Thyroid gland (tissue), 4 donors: ENCODE results near the gene CYFIP2. TPM values are rescaled to one million over a fixed set of nuclear protein-coding genes. Genes with fewer than 3 reads are reported as not detected.

Source experiments
- DNase-seq, 2 donors: peaks; one replicate each; pipeline ENCODE4 v3.0.0-alpha.2; 2019
- H3K27ac ChIP-seq, 3 donors: fragments of 200-600 bp; sonication (generic); 1 replicate in 2 of 3; 2 replicates in 1 of 3; pipeline ENCODE4 v1.5.1; 2016 to 2019; ENCODE audit warnings: mild to moderate bottlenecking in 1 of 3, moderate library complexity in 1 of 3
- H3K27me3 ChIP-seq: fragments of 200-600 bp; sonication (generic); one replicate; pipeline ENCODE4 v1.5.1; 2019
- H3K36me3 ChIP-seq, 2 donors: fragments of 200-600 bp; sonication (generic); one replicate each; pipeline ENCODE4 v1.5.1; 2016 to 2019
- H3K4me1 ChIP-seq, 2 donors: fragments of 200-600 bp; sonication (generic); one replicate each; pipeline ENCODE4 v1.5.1; 2017 to 2019
- H3K4me3 ChIP-seq, 3 donors: fragments of 200-600 bp; sonication (generic); replicated peaks in 1 of 3; 1 replicate in 2 of 3; 2 replicates in 1 of 3; pipeline ENCODE4 v1.5.1; 2016; ENCODE audit warnings: mild to moderate bottlenecking in 1 of 3
- H3K9me3 ChIP-seq: fragments of 200-600 bp; sonication (generic); one replicate; pipeline ENCODE4 v1.5.1; 2017
- CTCF ChIP-seq, 6 experiments: fragments of 200-600 bp in 3 of 6; fragments of 450-650 bp in 3 of 6; sonication (generic) in 3 of 6; IDR thresholded peaks; one replicate each; pipeline ENCODE4 v1.5.1; 2016 to 2019; ENCODE audit warnings: antibody characterized with exemption in 6 of 6, mild to moderate bottlenecking in 2 of 6, inconsistent platforms in 1 of 6, moderate library complexity in 1 of 6
- POLR2A ChIP-seq, 2 donors: fragments of 450-650 bp; IDR thresholded peaks; one replicate each; pipeline ENCODE4 v1.6.1; 2017; ENCODE audit warnings: antibody characterized with exemption in 2 of 2, mild to moderate bottlenecking in 2 of 2, moderate library complexity in 1 of 2
- WGBS, 2 donors: methylation state at CpG; one replicate each; pipeline ENCODE4 v1.1.5; 2017; 5-methylcytosine and 5-hydroxymethylcytosine counted together
- intact Hi-C: fragments of 100-400 bp; cut with DNase I; formaldehyde crosslinking; loops from one replicate; pipeline ENCODE4 v1.15.1; 2023
- total RNA-seq, 4 donors: library from RNA; depleted of rRNA; stranded (reverse); fragments of >200 nt; gene quantifications; one replicate each; pipeline ENCODE4 v1.2.3, GENCODE V29; 2016

CYFIP2 gene
- total RNA-seq, 4 donors from 2014 or later, result 18.3 to 73.5 (median 34.6) TPM

DNA sequence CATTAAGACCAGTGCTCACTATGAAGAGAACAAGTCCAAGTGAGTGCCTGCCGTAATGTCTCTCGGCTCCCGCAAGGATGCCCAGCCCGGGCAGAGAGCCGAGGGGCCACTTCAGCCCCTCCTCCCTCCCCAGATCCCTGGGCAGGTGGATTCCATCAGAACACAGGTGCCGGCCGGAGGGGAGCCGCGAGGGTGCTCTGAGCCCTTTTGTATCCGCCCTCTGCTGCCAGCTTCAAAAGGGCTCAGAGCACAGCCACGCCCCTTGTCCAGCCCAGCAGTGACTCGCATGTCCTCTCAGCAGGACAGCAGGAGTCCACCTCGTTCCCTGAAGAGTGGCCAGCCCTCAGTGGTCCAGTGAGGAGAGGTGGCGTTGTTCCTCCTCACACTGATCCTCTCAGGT is 43.9 kb downstream of the CYFIP2 start:
- H3K4me3 ChIP-seq, result no peak overlapping the region
- H3K27ac ChIP-seq, result no peak overlapping the region
- intact Hi-C loops, result loop anchor here (5.0 kb wide), 1 partner anchor 57 kb away; no protein-coding TSS in a partner anchor
- 41 to 72% methylated on average over 4 to 14 of the region's 14 CpGs for WGBS, 2 donors
- H3K4me1 ChIP-seq, result peaks cover 0 to 6% of the 10 kb centered on the region in 2 donors
- TF ChIP-seq CTCF (IDR thresholded peaks at IDR 0.05), result no peak
- no peak for TF ChIP-seq POLR2A (IDR thresholded peaks at IDR 0.05)
- H3K27me3 ChIP-seq, result no peaks in the 10 kb centered on the region
- H3K36me3 ChIP-seq, result no peaks in the 10 kb centered on the region
- no peak for DNase-seq
- no peaks in the 10 kb centered on the region for H3K9me3 ChIP-seq

DNA sequence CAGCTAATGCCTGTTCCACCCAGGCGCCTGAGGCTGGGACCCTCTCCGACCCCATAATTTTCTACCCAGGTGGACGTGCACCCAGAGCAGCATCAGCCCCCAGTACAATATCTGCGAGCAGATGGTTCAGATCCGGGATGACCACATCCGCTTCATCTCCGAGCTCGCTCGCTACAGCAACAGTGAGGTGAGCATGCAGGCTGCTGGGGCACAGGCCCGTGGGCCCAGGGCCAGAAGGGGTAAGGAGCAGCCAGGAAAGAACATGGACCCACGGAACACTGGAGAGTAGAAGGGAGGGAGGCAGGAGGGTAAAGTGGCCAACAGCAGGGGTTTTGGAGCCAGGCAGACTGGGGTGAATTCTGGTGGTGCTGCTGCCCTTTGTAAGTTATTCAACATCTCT is 45.7 kb downstream of the CYFIP2 start:
- DNase-seq, result no peak
- intact Hi-C loops, result no loop called here
- Histone ChIP-seq H3K4me1 (no peaks in the 10 kb centered on the region), H3K36me3 (no peaks in the 10 kb centered on the region), H3K9me3 (no peaks in the 10 kb centered on the region), H3K27ac (no peak overlapping the region), H3K27me3 (no peaks in the 10 kb centered on the region), H3K4me3 (no peak overlapping the region)
- TF ChIP-seq CTCF (IDR thresholded peaks at IDR 0.05) (no peak), POLR2A (IDR thresholded peaks at IDR 0.05) (no peak)
- 91 to 97% methylated on average over 11 of the region's 11 CpGs for WGBS, 2 donors

- intact Hi-C loops, result no loop called here
- Histone ChIP-seq H3K4me3 (no peak overlapping the region), H3K36me3 (no peaks in the 10 kb centered on the region), H3K4me1 (no peaks in the 10 kb centered on the region), H3K27me3 (no peaks in the 10 kb centered on the region), H3K9me3 (no peaks in the 10 kb centered on the region), H3K27ac (no peak overlapping the region)
- peak; percentile 51 to 57 for DNase-seq
- no peak for TF ChIP-seq POLR2A (IDR thresholded peaks at IDR 0.05)
- peak in 5 of 6 experiments; percentile 42 to 75 (median 54) for TF ChIP-seq CTCF (IDR thresholded peaks at IDR 0.05)
- 21 to 23% methylated on average over 6 of the region's 6 CpGs for WGBS, 2 donors
These were observed 46.6 kb downstream of the CYFIP2 start for GRCh38 chr5:157312492-157312891.

DNA sequence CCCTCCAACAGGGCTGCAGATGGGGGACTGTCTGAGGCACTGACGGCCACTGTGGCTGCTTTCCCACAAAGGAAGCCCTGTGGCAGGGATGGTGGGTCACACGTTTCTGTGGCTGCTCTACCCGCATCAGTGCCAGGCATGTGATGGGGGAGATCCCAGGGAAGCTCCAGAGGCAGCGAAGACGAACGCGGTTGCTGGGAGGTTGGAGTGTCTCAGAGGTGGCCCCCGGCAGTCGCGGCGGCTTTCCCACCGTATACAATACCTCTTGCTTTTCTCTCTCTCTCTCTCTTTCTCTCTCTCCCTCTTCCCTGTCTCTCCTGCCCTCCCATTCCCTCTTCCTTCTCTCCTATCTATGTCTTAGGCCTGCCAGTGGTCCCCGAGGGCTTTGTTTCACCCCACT is 56.7 kb downstream of the CYFIP2 start:
- Histone ChIP-seq H3K27ac (no peak overlapping the region), H3K4me1 (no peaks in the 10 kb centered on the region), H3K9me3 (no peaks in the 10 kb centered on the region), H3K36me3 (no peaks in the 10 kb centered on the region), H3K4me3 (no peak overlapping the region), H3K27me3 (no peaks in the 10 kb centered on the region)
- 95% methylated on average over 13 of the region's 13 CpGs for WGBS, 2 donors
- intact Hi-C loops, result loop anchor here (10.0 kb wide), 1 partner anchor 422 kb away; the partner anchor contains the start of gene LSM11
- TF ChIP-seq POLR2A (IDR thresholded peaks at IDR 0.05) (no peak), CTCF (IDR thresholded peaks at IDR 0.05) (no peak)
- DNase-seq, result no peak

- no peak for DNase-seq
- H3K9me3 ChIP-seq, result no peaks in the 10 kb centered on the region
- H3K27me3 ChIP-seq, result no peaks in the 10 kb centered on the region
- H3K4me3 ChIP-seq, result no peak overlapping the region
- intact Hi-C loops, result loop anchor here (10.0 kb wide), 1 partner anchor 422 kb away; the partner anchor contains the start of gene LSM11
- H3K27ac ChIP-seq, result no peak overlapping the region
- no peaks in the 10 kb centered on the region for H3K36me3 ChIP-seq
- no peaks in the 10 kb centered on the region for H3K4me1 ChIP-seq
- WGBS, 2 donors, result 86 to 88% methylated on average over 10 of the region's 10 CpGs
- TF ChIP-seq POLR2A (IDR thresholded peaks at IDR 0.05) (no peak), CTCF (IDR thresholded peaks at IDR 0.05) (peak in 1 of 6 experiments; percentile 16)
These were observed 57.3 kb downstream of the CYFIP2 start for GRCh38 chr5:157323107-157323706.
